GM12891 (cell line): ENCODE measurements around the gene ANKDD1A.

Experiments used
- PAX5 ChIP-seq: IDR thresholded peaks from 2 replicates; pipeline ENCODE4 v1.6.1; 2011; ENCODE audit warnings: low read length, moderate library complexity, mild to moderate bottlenecking; ENCODE audit not compliant: insufficient read depth, severe bottlenecking
- POLR2A ChIP-seq: IDR thresholded peaks from 2 replicates; pipeline ENCODE4 v1.6.1; 2011; ENCODE audit warnings: low read depth, low read length, control low read depth
- POLR2AphosphoS5 ChIP-seq: IDR thresholded peaks from 2 replicates; pipeline ENCODE4 v1.6.1; 2011; ENCODE audit warnings: low read depth, low read length, control low read depth
- POU2F2 ChIP-seq: IDR thresholded peaks from 2 replicates; pipeline ENCODE4 v1.6.1; 2011; ENCODE audit warnings: low read depth, mild to moderate bottlenecking, control low read depth, low read length, moderate library complexity
- SPI1 ChIP-seq: IDR thresholded peaks from 2 replicates; pipeline ENCODE4 v1.6.1; 2011; ENCODE audit warnings: low read depth, low read length, control low read depth
- TAF1 ChIP-seq: IDR thresholded peaks from 2 replicates; pipeline ENCODE4 v1.6.1; 2011; ENCODE audit warnings: low read depth, low read length, control low read depth

GRCh38 chr15:64950888-64951287 is 39.2 kb downstream of the ANKDD1A start:
- TF ChIP-seq POLR2AphosphoS5 (no peak), TAF1 (no peak), POLR2A (no peak), SPI1 (no peak), POU2F2 (no peak), PAX5 (no peak)
